Loucy (cell line): Measurements from ENCODE around the gene ZNF689.
A peak's percentile ranks its signal among the peaks of the same experiment; 100 is the strongest.
"Not testable (repeated sequence)": the region's sequence is repeated elsewhere in the genome, so short reads cannot be mapped to it uniquely, and the experiment has no call there.

Experiments
- H2AFZ ChIP-seq: fragments of 200-600 bp; sonication (generic); 2 replicates; pipeline ENCODE4 v1.6.0; 2016; ENCODE audit warnings: antibody characterized with exemption, mild to moderate bottlenecking, low read length, moderate library complexity
- H3F3A ChIP-seq: fragments of 200-600 bp; 2 replicates; pipeline ENCODE4 v1.6.0; 2016; ENCODE audit warnings: antibody characterized with exemption, low read depth, mild to moderate bottlenecking
- H3K27me3 ChIP-seq: fragments of 200-600 bp; sonication (generic); 2 replicates; pipeline ENCODE4 v1.6.1; 2014; ENCODE audit warnings: low read length, mild to moderate bottlenecking; ENCODE audit not compliant: insufficient read depth, poor library complexity, severe bottlenecking
- H3K36me3 ChIP-seq: fragments of 200-600 bp; sonication (generic); 2 replicates; pipeline ENCODE4 v1.6.1; 2016; ENCODE audit warnings: low read length; ENCODE audit not compliant: insufficient read depth
- H3K4me1 ChIP-seq: fragments of 200-600 bp; sonication (generic); 2 replicates; pipeline ENCODE4 v1.5.1; 2014; ENCODE audit warnings: low read length, mild to moderate bottlenecking; ENCODE audit not compliant: insufficient read depth, poor library complexity, severe bottlenecking
- H3K4me2 ChIP-seq: fragments of 200-600 bp; sonication (generic); 2 replicates; pipeline ENCODE4 v1.6.0; 2014; ENCODE audit warnings: antibody characterized with exemption, low read length, low read depth, mild to moderate bottlenecking; ENCODE audit not compliant: poor library complexity, severe bottlenecking
- H3K4me3 ChIP-seq: fragments of 200-600 bp; sonication (generic); 2 replicates; pipeline ENCODE4 v1.5.1; 2014; ENCODE audit warnings: low read length, mild to moderate bottlenecking, mixed read lengths; ENCODE audit not compliant: poor library complexity, severe bottlenecking
- H3K79me2 ChIP-seq: fragments of 200-600 bp; sonication (generic); 2 replicates; pipeline ENCODE4 v1.6.1; 2014; ENCODE audit warnings: low read length; ENCODE audit not compliant: insufficient read depth
- H3K9ac ChIP-seq: fragments of 200-600 bp; sonication (generic); 2 replicates; pipeline ENCODE4 v1.6.0; 2014; ENCODE audit warnings: mild to moderate bottlenecking, low read depth, low read length, moderate library complexity; ENCODE audit not compliant: poor library complexity, severe bottlenecking
- H3K9me2 ChIP-seq: fragments of 200-600 bp; sonication (generic); replicated peaks from 2 replicates; pipeline ENCODE4 v1.6.1; 2016; ENCODE audit warnings: low read depth, low read length, mixed read lengths
- H3K9me3 ChIP-seq: fragments of 200-600 bp; sonication (generic); 2 replicates; pipeline ENCODE4 v1.6.1; 2014; ENCODE audit warnings: mild to moderate bottlenecking, antibody characterized with exemption, low read length, low read depth; ENCODE audit not compliant: insufficient read depth
- H4K20me1 ChIP-seq: fragments of 200-600 bp; sonication (generic); 2 replicates; pipeline ENCODE4 v1.6.0; 2014; ENCODE audit warnings: antibody characterized with exemption, low read length, mild to moderate bottlenecking; ENCODE audit not compliant: insufficient read depth, poor library complexity, severe bottlenecking
- CTCF ChIP-seq: fragments of 200-600 bp; sonication (generic); conservative IDR thresholded peaks from 2 replicates; pipeline ENCODE4 v1.5.1; 2014; ENCODE audit warnings: mild to moderate bottlenecking, antibody characterized with exemption, low read length
- EZH2phosphoT487 ChIP-seq: fragments of 200-600 bp; IDR thresholded peaks from 2 replicates; pipeline ENCODE4 v1.6.1; 2018; ENCODE audit warnings: antibody characterized with exemption, mild to moderate bottlenecking, moderate library complexity, borderline replicate concordance

The ZNF689 gene

GRCh38 chr16:30633526-30633925 is 23.3 kb upstream of the ZNF689 start:
- Histone ChIP-seq H3K4me3 (peak overlapping the region; percentile 86), H4K20me1 (no peaks in the 10 kb centered on the region), H3F3A (no peaks in the 10 kb centered on the region), H3K4me2 (peak overlapping the region; percentile 67), H2AFZ (peak overlapping the region; percentile 71), H3K9ac (peak overlapping the region; percentile 85), H3K4me1 (peaks cover 5% of the 10 kb centered on the region), H3K9me3 (no peaks in the 10 kb centered on the region), H3K79me2 (peaks cover 22% of the 10 kb centered on the region), H3K27me3 (no peaks in the 10 kb centered on the region), H3K36me3 (no peaks in the 10 kb centered on the region), H3K9me2 (no peaks in the 10 kb centered on the region)
- TF ChIP-seq EZH2phosphoT487, result no peak
- no peak for TF ChIP-seq CTCF

GRCh38 chr16:30632454-30632853 is 22.3 kb upstream of the ZNF689 start:
- H3F3A ChIP-seq, H4K20me1 ChIP-seq, H3K9me2 ChIP-seq, H3K4me3 ChIP-seq, H2AFZ ChIP-seq, H3K36me3 ChIP-seq, H3K4me2 ChIP-seq, H3K9ac ChIP-seq, H3K4me1 ChIP-seq, H3K27me3 ChIP-seq, H3K9me3 ChIP-seq: not testable (repeated sequence)
- peaks cover 22% of the 10 kb centered on the region for H3K79me2 ChIP-seq

DNA sequence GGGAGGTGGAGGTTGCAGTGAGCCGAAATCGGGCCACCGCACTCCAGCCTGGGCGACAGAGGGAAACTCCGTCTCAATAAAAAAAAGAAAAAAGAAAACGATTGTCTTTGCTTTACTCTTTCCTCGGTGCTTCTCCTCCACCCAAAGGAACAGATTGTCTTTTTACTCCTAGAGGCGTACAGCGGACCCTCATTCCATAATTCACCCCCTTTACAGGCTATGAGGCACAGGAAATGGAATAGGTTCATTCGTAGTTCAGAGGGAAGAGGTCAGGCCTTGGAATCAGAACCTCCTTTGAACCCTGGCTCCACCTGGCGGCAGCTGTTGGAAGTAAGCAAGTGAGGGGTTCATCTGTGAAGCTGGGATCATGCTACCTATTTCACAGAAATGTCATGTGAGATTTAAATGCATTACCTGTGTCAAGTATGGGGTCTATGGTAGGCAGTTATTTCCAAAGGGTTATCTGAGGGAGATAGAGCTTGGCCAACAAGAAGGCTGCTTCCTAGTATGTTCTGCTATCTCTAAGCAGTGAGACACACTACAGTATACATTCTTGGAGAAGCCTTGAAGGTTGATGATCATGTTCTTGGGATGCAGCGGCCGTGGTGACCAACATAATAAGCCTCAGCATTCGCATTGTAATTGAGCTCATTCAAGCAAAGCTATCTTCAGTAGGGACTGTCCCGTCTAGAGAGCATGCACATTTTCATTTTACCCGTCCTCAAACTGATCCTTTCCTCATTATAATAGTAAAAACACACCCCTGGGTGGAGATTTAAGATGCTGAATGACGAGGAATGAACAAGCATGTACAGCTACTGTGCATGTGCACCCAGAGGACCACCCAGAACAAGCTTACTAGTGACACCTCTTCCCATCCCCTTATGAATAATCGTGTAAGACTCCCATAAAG is 18.7 kb upstream of the ZNF689 start:
- Histone ChIP-seq H3K9me3 (no peaks in the 10 kb centered on the region), H3K27me3 (no peaks in the 10 kb centered on the region), H3F3A (no peaks in the 10 kb centered on the region), H3K4me3 (peak overlapping the region; percentile 25), H3K4me1 (peaks cover 3% of the 10 kb centered on the region), H3K9ac (no peak overlapping the region), H4K20me1 (no peaks in the 10 kb centered on the region), H3K9me2 (no peaks in the 10 kb centered on the region), H3K4me2 (peak overlapping the region; percentile 55), H3K79me2 (no peaks in the 10 kb centered on the region), H2AFZ (peak overlapping the region; percentile 77; the same call in 1 of the 2 replicates), H3K36me3 (no peaks in the 10 kb centered on the region)
- no peak for TF ChIP-seq EZH2phosphoT487
- TF ChIP-seq CTCF, result peak; percentile 93
